GM21423 (cell line): Measurements from ENCODE around the gene CEP63.
"Not testable (repeated sequence)": the region's sequence is repeated elsewhere in the genome, so short reads cannot be mapped to it uniquely, and the experiment has no call there.

Source experiments
- ATAC-seq: cut with Tn5 transposase; IDR thresholded peaks from one replicate; pipeline ENCODE4 v1.9.1; 2021; ENCODE audit warnings: mild to moderate bottlenecking, moderate library complexity; ENCODE audit not compliant: unreplicated experiment

CEP63 gene

DNA sequence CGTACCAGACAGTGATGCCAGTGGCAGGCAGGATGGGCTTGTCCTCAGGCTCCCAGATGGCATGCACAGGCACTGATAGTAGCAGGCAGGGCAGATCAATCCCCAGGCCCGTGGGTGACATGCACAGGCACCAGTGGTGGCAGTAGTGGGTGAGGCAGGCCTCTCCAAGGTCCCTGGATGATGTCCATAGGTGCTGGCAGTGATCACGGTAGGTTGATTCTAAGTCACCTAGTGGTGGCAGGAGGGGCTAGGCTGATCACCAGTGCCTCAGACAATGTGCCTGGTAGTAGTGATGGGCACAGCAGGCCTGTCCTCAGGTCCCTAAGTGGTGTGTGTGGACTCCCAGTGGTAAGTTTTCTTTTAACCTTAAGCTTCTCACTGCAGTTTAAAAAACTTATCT is 19.6 kb downstream of the CEP63 start:
- ATAC-seq = no peak

DNA sequence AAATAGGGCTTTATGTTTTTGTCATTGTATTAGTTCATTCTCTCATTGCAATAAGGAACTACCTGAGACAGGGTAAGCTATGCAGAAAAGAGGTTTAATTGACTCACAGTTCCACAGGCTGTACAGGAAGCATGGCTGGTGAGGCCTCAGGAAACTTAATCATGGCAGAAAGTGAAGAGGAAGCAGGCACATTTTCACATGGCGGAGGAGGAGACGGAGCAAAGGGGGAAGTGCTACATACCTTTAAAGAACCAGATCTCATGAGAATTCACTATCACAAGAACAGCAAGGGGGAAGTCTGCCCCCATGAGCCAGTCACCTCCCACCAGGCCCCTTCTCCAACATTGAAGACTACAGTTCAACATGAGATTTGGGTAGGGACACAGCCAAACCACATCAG is 25.6 kb downstream of the CEP63 start:
- ATAC-seq = no peak

DNA sequence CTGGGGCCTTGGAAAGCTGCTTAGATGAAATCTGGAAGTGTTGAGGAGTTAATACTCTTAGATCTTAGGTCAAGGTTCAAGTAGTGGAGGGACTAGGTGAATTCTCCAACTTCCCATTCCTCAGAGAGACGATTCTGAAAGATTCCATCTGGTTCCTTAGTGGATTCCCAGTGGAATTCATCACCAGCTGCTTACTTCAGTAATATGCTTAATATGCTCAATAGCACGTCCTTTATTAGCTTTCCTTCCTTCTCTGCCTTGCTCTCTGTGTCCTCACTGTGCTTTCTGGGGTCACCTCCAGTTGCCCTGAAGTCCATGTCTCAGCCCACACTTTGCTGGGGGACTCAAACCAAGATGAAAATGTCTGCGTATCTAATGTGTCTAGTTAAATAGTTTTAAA is 31.0 kb downstream of the CEP63 start:
- ATAC-seq = no peak

DNA sequence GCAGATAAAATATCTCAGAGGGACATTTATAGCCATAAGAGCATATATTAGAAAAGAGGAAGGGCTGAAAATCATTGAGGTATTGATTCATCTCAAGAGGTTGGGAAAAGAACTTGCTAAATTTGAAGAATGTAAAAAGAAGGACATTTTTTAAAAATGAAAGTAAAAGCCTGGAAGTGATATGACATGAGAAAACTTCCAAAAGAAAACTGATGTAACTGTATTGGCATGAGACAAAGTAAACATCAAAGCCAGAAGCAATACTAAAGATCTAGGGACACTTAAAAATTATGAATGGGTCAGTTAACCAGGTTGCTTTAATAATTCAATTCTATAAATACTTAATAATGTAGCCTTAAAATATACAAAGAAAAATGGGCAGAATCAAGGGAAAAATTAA is 31.9 kb downstream of the CEP63 start:
- ATAC-seq = no peak

DNA sequence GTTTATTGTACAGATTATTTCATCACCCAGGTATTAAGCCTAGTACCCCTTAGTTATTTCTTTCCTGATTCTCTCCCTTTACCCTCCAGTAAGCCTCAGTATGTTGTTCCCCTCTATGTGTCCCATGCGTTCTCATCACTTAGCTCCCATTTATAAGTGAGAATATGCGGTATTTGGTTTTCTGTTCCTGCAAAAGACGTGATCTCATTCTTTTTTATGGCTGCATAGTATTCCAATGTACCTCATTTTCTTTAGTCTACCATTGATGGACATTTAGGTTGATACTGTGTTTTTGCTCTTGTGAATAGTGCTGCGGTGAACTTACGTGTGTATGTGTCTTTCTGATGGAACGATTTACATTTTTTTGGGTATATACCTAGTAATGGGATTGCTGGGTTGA is 36.7 kb downstream of the CEP63 start:
- no peak for ATAC-seq

DNA sequence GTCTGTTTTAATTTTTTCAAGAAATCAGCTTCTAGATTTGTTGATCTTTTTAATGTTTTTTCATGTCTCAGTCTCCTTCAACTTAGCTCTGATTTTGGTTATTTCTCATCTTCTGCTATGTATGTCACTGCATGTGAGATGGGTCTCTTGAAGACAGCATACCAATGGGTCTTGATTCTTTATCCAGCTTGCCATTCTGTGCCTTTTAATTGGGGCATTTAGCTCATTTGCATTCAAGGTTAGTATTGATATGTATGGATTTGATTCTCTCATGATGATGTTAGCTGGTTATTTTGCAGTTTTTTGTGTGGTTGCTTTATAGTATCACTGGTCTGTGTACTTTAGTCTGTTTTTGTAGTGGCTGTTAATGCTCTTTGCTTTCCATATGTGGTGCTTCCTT is 39.4 kb downstream of the CEP63 start:
- no peak for ATAC-seq

DNA sequence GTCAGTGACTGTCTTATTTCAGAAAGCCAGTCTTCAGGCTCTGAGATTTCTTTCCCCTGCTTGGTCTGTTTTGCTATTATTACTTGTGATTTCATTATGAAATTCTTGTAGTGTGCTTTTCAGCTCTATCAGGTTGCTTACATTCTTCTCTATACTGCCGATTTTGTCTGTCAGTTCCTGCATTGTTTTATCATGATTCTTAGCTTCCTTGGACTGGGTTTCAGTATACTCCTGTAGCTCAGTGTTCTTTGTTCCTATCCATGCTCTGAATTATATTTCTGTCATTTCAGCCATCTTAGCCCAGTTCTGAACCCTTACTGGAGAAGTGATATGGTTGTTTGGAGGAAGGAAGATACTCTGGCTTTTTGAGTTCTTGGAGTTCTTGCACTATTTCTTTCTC is 40.5 kb downstream of the CEP63 start:
- no peak for ATAC-seq

DNA sequence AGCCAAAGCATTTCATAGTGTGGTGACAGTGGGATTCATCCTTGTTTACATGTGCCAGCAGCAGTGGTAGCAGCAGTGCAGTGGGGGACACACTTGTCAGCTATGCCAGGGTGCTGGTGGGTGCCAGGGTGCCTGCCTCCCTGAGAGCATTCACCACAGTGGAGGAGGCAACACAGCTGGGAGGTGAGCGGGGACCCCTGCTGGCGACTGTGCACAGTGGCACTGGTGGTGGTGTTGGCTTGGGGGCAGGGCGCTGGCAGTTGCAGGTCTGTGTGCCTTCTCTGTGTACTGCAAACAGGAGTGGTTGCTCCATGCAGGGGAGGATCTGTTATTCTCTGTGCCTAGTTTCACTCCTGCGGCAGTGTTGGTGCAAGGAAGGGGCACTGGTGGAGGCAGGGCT is 41.2 kb downstream of the CEP63 start:
- ATAC-seq = no peak

DNA sequence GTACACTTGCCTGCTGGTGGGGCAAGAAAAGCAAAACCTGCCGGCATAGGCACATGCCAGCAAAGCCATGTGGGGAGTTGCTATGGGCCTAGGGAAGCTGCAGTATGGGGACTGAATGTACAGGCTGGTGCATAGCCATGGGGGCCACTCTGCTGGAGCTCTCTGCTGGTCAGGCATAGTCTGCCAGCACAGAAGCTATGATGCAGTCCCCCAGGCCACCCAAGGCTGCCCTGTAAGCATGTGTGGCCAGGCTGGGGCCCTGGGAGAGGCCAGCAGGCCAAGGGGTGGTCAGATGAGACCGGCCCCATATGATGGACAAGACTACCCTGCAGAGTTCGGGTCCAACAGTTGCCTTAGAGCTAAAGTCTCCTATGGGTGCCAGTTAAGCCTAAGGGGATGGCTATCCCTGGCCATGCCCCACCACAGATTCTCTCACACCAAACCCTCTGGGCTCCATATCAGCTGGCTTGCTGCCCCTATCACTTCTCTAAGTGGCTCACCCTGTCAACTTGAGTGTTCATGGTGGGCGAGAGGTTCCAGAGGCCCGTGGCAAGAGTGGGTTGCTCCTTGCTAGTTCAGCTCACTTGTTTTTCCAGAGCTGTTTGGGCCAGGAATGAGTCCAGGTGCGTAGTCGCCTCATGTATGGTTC is 41.8 kb downstream of the CEP63 start:
- no peak for ATAC-seq

DNA sequence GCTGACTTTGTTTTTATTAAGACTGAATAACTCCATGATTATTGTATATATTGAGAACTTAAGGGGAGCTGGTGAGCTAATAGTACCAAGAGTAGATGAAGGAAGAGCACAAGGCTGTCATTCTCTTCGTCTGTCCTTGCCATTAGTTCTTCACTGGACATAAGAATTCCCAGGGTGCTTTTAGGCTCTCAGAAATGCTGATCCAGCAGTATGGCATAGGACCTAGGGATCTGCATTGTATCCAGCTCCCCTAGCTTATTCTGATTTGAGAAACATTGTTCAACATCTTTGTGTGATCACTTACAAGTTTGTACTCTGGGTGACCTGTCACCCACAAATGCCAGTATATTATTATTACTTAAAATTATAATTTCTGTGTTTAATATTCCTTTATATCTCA is 47.6 kb downstream of the CEP63 start:
- no peak for ATAC-seq

DNA sequence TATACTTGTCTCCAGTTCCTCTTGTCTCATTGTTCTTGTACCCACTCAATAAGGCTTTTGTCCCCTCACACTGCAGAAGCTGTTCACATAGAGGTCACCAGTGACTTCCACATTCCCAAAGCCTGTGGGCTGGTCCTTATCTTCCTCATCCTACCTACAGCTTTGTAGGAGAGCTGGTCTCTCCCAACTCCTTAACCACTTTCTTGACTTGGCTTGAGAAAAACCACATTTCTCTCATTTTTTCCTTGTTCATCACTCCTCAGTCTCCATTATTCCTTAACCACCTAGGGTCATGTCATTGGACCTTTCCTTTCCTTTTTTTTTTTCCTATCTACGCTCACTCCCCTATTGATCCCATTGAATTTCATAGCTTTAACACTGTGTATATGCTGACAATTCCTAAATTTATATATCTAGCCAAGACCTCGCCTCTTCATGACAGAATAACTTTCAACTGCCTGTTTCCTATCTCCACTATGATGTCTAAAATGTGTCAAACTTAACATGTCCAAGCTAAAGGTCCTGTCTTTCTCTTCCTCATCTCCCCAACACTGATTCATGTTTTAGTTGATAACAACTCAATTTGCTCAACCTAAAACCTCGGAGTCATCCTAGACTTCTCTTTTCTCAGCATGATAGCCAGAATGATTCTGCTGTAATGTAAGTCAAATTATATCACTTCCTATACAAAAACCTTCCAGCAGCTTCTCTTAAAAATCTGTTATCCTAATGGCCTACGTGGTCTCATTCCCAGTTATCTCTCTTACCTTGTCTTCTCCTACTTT is 49.5 kb downstream of the CEP63 start:
- ATAC-seq = no peak

DNA sequence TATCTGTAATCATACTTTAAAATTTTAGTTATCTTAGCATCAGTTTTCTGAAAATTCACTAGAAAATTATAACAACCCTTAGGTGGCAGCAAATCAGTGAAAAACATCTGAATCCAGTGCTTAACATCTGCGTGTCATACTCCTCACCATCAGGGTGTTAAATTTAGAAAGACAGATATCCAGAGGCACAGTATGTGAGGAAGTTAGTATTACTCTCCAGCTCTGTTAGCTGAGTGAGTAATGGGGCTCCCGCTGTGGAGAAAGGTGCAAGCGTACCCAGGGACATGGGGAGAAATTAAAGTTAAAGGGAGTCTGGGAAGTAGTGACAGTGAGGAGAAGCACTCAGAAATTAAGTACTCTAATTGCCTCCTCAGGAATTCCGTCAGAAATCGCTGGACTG is 50.9 kb downstream of the CEP63 start:
- ATAC-seq = no peak

DNA sequence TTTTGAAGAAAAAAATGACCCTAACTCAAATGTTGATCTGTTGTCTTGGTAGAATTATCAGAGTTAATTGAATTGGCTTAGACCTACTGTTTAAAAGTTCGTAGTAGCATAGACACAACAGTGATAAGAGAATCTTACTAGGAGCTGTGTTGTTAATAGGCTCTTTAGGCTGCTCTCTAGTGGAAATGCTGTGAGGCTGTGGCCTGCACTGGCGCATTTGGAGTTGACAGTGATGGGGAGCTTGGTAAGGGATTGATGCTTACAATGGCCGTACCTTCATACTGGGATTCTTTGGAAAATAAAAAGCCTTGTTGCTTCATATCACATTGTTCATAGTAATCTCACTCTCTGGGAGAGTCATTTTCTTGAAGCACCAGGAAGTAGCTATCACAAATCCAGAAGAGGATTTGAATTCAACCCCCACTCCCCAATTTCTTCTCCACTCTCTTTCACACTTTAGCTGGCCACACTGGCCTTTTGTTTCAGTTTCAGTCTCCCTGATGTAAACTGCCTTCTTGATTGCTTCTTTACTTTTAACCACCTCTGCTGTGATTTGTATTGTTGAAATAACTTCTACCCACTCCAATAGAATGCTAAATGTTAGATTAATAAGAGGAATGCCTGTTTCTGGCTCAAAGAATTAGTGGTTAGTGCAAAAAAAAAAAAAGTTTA is 56.6 kb downstream of the CEP63 start:
- ATAC-seq = no peak

DNA sequence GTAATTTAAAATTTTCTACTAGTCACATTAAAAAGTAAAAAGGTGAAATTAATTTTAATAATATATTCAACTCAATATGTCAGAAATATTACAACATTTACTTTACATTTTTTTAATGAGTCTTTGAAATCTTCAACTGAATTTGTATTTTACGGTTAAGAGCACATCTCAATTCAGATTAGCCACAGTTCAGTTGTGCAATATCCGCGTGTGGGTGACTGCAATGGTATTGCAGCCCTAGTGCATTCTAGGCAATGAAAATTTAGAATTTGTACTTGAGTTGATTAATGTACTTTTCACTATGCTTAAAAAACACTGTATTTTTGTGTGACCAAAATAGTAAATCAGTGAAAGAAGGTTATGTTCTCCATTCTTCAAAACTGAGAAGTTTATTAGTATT is 57.3 kb downstream of the CEP63 start:
- no peak for ATAC-seq

DNA sequence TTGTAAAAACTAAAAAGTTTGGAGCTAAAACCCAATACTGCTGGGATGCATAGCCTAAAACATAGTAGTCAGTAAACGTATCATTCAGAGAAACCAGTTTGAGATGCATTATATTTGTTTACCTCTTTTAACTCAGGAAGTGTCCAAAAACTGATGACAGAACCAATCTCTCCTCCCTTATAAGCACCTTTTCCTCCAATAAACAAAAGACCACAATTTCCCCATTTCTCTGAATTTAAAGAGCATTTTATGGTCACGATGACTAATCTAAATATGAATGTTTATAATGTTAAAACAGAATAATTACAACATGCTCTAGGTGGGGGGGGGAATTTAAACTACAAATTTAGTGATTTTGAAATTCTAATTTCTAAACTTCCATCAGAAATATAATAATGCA is 58.5 kb downstream of the CEP63 start:
- no peak for ATAC-seq

DNA sequence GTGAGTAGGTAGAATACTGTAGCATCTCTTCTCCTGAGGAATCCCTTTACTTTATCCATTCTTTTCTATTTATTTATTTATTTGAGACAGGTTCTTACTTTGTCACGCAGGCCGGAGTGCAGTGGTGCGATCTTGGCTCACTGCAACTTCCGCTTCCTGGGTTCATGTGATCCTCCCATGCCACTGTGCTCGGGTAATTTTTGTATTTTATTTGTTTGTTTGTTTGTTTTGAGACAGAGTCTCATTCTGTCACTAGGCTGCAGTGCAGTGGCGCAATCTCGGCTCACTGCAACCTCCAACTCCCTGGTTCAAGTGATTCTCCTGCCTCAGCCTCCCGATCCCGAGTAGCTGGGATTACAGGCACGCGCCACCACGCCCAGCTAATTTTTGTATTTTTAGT is 58.9 kb downstream of the CEP63 start:
- not testable (repeated sequence) for ATAC-seq

DNA sequence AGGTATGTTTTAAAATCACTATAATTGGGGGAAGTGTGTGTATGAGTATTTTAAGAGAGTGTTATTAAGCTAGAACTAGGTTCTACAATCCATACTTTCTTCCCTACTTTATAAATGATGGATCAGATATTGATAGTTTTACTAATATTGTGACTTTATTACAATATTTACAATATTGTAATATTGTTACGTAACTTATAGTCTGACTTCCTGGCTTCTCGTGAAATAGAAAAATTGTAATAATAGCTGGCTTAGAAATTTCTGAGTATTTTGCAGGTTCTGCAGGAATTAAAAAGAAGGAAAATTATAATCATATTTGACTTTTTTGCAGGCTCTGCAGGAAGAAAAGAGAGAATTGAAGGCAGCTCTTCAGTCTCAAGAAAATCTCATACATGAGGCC is 60.0 kb downstream of the CEP63 start:
- ATAC-seq = no peak

DNA sequence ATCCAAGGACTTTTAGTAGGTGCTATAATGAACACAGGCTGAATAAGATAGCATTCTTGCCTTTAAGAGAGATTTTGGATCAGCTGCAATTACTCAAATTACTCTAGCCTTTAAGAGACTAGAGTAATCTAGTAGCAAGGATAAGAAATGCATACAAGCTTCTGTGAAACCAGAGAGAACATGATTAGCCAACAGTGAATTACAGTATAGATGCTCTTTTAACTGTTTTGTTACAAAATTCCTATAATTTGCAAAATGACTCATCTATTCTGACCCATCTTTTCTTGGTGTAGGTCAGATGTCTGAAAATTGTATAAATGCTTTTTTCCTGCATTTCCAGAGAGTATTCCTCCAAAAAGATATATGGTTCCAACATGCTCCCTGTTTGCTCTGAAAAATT is 66.9 kb downstream of the CEP63 start:
- ATAC-seq = no peak

DNA sequence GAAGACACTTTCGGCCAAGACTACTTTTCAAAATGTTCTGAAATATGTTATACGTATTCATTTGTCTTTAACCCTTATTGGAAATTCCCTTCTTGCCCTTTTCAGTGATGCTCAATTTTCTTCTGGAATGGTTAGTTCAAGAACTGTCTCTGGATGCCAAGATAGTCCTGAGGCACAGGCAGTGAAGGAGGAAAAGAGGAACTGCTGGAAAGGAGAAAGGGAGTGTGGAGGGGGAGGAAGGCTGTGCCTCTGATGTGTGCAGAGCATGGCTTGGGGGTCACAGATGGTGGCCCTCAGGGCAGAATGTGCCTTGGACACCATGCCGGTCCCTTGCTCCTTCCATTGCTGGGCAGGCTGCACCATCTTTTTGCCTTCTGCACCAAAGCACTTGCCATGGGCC is 73.7 kb downstream of the CEP63 start:
- ATAC-seq = no peak

DNA sequence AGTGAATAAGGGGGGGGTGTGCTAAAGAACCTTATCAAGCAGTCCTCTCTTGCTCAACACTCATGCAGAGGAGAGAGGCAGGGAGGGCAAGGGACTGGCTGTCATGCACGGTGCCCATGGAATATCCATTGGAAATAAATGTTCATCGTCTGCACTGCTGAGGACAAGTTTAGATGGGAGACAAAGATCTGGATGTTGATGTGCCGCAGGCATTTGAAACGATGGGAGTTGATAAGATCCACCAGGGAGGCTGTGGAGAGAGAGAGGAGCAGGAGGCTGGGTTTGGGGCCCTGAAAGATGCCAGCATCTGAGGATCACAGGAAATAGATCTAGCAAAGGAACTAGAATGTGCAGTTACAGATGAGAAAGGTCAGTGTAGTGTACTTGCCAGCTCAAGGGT is 76.2 kb downstream of the CEP63 start:
- ATAC-seq = no peak

DNA sequence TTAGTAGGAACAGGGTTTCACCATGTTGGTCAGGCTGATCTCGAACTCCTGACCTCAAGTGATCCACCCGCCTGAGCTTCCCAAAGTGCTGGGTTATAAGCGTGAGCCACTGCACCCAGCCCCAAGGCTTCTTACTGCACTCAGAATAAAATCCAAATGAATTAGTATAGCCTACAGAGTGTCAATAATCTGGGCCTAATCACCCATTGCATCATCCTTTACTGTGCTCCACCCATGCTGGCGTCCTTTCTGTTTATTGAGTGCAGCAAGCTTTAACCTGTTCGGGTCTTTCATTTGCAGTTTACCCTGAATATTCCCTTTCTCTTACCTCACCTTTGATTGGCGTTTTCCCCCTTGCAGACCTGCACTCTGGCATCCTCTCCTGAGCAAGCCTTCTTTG is 77.7 kb downstream of the CEP63 start:
- ATAC-seq = no peak

DNA sequence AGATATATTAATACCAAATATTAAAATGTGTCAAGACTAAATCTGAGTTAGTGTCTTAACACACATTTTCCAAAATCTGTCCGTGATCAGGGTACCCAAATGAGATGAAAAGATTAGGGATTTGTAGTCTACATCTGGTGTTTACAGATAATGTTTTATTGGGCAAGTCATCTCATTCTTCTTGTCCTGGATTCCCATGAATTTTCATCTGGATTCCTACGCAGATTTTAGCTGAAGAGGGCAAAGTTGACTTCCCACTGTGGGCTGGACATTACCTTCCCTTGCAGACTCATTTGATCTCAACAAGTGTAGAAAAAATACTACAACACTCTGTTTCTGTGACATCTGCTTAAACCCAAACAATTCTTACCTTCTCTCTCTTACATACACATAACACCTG is 79.1 kb downstream of the CEP63 start:
- no peak for ATAC-seq
